ENCODE measurements around the gene PVALEF.

Gene PVALEF

DNA sequence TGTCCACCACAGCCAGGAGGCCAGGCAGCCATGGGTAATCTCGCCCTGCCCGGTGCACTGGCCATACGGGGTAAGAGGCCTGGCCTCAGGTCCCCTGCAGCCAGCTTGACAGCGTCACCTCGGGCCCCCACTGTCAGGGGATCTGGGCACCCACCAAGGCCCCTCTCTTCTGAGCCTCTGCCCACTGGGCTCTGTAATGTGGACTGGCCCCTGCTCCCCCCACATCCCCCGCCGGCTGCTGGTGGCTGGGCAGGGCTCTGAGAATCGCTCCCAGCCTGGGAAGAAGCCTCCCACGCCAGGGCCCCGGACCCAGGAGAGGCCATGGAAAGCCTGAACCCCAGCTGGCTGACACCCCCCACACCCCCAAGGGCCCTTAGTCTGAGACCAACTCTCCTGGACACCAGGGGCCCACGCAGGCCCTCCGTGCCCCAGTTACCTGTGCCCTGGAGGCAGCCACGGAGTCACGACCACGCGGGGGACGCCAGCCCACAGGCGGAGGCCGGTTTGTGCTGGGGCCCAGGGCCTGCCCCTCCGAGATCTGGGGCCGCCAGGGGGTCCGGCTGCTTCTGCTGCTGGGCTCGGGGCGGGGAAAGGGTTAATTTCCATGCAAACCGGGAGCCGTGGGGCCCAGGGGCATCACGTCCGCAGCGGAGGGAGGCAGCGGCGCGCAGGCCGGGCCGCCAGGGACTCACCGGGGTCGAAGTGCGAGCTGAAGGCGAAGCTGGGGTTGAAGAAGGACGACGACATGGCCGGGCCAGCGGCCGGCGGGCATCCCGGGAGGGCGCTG lies at the start of gene PVALEF:
Gene PVALEF, plus strand, starts transcription at position 262 of the 787 bp plus-strand sequence. CDS start 15,720 bp downstream, outside the sequence.
- in situ Hi-C loops (cut with MboI; ENCODE audit: low sequenced_read_pairs): no loop called here

DNA sequence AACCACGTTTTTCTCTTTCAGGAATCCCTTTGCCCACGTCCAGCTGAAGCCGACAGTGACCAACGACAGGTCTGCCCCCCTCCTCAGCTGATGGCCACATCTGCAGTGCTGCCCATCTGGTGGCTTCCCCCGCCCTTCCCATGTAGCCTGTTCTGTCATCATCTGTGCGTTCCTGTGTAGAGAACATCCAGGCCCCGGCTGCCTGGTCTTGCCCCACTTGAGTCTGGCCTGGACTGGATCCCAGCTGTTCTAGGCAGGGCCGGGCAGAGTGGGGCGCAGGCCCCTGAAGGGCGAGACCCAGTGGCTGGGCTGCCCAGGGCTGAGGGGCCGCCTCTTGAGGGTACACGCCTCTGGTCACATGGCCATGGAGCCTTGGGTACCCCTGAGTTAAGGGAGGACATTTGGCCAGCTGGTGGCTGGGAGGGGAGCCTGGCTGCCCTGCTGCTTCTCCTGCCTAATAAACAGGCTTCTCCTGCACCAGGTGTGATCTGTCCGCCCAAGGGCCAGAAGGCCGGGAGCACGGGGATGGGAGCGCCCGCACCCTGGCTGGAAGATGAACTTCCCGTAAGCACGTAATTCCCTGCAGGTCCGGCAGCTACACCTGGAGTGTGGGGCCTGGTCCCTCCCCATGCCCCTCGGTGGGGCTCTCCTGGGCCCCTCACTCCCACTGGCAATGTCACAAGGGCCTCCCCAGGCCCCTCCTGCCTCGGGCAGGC lies 49.4 kb upstream of the PVALEF start:
- in situ Hi-C loops (cut with MboI; ENCODE audit: low sequenced_read_pairs): no loop called here

DNA sequence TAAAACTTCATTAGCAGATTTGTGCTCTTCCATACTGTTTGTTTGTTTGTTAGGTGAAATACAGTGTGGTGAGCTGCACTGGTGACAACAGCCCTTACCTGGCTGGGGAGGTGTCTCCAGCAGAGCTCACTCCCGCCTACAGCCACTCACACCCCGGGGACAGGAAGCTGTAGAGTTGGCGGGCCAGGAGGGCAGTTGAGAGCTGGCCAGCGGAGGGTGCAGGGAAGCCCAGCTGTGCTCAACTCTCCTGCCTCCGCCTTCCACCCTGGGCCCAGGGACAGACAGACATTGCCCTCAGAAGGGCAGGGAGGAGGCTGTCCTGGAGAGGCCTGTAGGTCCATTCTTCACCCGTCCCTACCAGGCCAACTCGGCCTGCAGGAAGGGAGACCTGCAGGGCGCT lies 48.6 kb upstream of the PVALEF start:
- in situ Hi-C loops (cut with MboI; ENCODE audit: low sequenced_read_pairs): no loop called here

DNA sequence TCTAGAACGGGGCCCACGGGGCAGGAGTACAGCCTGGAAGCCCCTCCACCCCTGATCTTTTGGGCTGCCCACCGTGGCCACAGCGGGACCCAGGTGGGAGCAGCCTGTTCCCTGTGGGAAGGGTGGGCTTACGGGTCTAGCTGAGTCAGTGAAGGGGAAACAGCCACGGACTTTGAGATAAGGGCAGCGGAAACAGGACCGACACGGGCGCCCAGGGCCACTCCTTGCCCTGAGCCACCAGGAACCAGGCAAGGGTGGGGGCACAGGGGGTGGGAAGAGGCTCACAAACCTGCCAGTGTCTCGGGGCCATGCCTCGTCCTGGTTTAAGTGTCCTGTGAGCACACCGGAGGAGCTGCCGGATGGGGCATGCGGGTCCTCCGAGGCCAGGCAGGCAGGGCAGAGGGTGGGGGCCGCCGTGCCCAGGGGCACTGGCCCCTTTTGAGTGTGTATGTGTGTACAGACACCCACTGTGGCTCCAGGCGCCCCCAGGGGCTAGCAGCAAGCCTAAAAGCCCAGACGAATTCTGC lies 47.6 kb upstream of the PVALEF start:
- in situ Hi-C loops (cut with MboI; ENCODE audit: low sequenced_read_pairs): no loop called here

DNA sequence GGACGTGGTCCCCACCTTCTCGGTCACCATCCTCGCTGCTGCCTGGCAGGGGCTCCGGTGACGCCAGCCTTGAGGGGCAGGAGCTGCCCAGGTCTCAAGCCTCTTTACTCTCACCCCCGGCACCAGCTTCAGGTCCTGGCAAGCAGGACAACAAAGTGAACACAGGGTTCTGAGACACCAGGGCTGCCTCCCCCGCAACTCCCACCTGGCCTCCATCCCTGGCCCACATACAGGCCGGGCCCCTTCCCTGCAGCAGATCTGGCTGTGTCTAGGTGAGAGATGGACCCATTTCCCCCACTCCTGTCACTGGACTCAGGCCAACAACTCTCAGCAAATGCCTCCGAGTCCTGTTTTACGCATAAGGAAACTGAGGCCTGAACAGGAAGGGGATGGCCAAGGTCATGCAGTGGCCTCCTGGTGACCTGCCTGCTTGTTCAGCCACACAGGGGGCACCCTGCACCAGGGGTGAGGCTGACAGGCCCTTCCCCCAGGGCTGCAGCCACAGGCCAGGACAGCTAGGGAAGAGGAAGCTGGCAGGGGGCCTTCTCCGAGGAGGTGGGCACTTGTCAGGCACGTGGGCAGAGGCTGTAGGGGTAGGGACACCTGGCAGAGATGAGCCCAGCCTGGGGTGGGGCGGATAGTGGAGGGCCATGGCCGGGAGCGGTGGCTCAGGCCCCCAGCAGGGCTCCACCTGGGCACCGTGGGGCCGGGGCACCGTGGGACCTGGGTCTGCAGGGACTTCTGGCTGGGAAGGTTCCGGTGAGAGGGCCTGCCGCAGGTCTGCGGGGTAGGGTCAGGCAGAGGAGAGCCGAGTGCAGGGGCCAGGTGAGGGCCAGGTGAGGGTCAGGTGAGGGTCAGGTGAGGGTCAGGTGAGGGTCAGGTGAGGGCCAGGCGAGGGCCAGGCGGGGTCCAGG lies 46.7 kb upstream of the PVALEF start:
- in situ Hi-C loops (cut with MboI; ENCODE audit: low sequenced_read_pairs): no loop called here

DNA sequence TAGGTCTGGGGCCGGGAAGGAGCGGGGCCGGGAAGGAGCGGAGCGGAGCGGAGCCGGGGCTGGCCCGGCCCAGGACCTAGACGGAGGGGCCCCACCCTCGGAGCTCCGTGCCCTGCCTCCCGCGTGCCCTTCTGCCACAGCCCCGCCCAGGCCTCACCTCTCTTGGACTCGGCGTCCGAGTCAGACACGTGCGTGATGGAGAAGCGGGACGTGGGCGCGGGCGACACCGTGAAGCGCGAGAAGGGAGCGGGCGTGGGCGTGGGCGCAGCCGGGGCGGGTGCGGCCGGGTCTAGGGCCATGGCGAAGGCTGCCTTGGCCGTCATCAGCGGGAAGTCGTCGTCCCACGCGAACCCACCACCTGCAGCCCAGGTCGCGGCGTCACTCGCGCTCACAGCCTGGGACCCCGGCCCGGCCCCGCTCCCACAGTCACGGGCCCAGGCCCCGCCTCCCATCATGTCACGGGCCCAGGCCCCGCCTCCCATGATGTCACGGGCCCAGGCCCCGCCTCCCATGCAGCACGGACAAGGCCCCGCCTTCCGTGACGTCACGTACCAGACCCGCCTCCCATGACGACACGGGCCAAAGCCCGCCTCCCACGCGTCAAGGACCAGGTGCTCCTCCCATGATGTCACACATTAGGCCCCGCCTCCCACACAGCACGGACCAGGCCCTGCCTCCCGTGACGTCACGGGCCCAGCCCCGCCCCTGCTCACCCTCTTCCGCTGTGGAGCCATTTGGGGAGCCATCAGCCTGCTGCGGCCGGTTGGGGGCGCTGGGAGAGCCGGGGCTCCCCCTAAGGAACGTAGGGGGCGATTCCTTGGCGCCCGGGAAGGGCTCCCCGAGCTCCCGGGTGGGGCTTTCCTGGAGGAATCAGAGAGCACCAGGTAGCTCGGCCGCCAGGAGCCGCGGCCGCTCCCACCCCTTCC lies 45.8 kb upstream of the PVALEF start:
- in situ Hi-C loops (cut with MboI; ENCODE audit: low sequenced_read_pairs): no loop called here

DNA sequence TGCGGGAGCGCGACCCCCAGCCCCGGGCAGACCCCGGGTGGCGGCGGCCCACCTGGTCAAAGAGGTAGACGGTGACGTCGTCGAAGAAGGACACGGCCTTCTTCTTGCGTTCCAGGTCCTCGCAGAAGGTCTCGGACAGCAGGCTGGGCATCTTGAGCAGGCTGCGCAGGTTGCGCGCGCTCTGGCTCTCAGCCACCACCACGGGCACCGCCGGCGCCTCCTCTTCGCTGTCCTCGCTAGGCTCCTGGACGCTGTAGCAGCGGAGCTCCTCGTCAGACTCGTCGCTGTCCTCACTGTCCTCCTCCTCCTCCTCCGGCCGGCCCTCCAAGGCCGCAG lies 45.2 kb upstream of the PVALEF start:
- in situ Hi-C loops (cut with MboI; ENCODE audit: low sequenced_read_pairs): no loop called here

DNA sequence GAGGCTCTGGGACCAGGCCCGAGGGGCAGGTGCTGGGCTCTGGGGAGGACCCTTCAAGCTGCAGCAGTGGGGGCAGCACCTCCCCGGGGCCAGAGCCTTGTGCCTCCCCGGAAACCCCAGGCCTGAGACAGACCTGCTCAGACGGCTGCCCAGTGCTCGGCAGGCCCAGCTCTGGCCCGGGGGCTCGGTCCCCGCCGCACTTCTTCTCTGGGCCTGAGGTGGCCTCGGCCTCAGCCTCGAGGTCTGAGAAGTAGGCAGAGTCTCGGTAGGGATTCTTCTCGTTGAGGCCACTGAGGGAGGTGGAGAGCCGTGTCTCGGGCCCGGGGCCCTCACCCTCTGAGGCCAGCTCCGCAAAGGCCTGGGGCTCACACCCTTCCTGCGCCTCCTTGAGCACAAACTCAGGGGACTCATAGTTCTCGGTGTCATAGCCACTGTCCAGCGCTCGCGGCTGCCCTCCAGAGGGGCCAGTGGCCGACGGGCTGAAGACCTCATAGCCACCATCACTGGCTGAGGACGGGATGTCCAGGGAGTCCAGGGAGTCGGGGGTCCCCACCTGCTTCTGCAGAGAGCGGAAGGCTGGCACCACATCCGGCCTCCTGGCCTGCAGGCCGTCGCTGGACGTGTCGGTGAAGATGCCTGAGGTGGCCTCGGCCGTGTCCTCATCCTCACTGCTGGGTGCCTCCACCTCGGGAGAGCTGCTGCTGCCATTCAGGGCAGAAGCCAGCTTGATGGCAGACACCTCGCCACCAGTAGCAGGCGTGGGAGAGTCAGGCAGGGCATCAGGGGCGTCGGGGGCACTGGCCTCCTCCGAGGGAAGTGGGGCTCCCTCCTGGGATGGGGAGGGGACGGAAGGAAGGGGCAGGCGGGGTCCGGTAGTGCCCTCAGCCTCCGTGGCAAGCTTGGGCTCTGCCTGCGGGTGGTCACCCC lies 44.3 kb upstream of the PVALEF start:
- in situ Hi-C loops (cut with MboI; ENCODE audit: low sequenced_read_pairs): no loop called here

DNA sequence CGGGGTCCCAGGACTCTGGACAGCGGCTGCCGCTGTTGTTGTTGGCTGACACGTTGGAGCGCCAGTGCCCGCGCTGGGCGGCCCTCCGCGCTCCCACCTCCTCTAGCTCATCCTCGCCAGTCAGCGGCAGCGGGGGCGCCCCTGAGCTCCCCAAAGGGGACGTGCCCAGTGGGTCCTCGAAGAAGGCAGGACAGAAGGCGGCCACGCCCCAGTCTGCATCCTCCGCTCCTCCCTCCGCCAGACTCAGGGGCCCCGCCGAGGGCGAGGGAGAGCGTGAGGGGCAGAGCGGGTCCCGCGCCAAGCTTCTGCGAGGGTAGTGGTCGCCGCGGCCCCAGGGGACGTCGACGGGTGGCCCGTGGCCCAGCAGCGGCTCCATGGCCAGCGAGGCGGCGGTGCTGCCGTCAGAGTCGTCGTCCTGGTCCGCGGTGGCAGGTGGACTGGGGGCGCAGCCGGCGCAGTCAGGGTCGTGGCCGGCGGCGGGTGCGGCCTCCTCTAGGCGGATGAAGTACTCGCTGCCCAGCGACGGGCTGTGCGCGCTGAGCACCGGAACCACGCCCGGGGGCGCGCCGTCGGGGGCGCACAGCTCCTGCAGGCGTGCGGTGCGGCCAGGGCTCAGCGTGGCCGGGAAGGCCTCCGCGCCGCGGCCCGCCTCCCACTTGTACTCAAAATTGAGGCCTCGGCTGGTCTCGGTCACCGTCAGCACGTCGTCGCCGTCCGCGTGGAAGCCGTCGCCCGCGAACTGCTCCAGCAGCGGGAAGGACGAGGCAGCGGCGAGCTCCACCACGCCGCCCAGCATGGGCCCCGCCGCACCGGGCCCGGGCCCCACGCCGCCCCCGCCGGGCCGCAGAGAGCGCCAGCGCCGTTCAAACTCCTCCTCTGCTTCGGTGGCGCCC lies 43.2 kb upstream of the PVALEF start:
- in situ Hi-C loops (cut with MboI; ENCODE audit: low sequenced_read_pairs): no loop called here

DNA sequence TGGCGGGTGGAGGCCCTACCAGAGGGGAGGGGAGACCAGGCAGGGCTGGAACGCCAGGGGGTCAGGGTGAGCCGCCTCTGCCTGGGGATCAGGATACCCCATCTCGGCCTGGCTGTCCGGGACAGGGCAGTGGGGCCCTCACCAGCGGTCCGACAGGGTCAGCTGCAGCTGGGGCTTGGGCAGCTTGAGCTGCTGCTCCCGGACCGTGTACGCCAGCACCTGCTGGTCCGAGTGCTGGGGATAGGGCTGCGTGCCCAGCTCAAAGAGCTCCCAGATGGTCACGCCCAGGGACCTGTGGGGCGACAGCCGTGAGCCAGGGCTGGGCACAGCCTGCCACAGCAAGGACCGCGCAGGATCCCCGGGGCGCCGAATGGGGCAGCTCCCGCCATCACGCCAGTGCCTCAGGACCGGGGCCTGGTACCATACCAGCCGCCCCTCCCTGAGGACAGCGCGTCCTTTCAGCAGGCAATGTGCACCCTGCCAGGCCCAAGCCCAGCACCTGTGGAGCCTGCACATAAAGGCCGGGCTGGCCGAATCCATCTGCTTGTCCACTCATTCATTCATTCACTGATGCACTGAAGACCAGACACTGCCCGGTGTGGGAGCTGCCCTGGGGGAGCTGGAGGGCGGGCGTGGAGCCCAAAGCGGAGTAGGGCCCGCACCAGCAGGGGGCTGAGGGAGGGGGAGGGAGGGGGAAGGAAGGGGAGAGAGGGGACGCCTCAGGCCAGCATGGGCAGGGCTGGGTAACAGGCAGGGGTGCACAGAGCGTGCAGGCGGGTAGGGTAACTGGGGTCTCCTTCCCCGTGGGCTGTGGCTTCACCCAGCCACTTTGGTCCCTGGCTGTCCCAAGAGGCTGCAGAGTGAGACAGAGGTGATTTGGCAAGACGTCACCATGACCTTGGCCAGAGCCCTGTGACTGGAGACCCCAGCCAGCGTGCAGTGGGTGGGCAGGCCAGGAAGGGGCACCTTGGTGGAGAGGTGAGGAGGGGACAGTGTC lies 42.0 kb upstream of the PVALEF start:
- in situ Hi-C loops (cut with MboI; ENCODE audit: low sequenced_read_pairs): no loop called here

DNA sequence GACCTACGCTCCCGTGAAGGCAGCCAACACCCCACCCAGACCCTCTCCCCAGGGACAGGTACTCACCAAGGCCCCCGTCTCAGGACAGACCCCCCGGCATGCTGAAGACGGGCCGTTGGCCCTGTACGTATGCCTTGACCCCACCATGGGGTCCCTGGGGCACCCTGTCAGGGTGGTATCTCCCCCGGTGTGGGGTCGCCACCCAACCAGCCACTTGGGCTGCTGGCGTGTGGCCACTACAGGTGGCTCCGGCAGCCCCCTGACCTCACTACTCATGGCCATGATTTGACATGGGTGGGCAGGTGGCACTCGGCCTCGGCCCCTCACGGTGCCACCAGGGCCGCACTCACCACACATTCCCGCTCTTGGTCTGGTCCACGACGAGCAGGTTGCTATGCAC lies 40.9 kb upstream of the PVALEF start:
- in situ Hi-C loops (cut with MboI; ENCODE audit: low sequenced_read_pairs): no loop called here

DNA sequence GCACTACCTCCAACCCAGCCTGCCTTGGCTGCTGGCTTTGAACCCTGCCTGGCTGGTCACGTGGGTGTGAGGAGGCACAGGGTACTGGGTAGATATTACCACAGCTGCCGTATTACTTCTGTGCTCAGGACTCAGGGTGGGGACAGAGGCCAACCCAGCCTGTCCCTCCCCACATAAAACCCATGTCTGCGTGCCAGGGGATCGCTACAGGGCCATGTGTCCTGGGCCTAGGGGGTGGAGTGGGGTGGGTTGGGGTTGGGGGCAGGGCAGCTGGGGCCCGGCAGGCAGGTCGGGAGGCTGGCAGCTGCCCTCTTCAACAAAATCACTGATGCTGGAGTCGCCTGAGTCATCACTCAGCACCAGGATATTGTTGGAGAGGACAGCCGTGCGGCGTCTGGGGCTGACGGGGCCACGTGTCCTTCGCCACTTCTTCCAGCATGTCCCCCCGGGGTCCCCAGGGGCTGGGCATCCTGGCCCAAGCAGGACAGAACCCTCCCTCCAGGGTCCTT lies 39.7 kb upstream of the PVALEF start:
- in situ Hi-C loops (cut with MboI; ENCODE audit: low sequenced_read_pairs): no loop called here

DNA sequence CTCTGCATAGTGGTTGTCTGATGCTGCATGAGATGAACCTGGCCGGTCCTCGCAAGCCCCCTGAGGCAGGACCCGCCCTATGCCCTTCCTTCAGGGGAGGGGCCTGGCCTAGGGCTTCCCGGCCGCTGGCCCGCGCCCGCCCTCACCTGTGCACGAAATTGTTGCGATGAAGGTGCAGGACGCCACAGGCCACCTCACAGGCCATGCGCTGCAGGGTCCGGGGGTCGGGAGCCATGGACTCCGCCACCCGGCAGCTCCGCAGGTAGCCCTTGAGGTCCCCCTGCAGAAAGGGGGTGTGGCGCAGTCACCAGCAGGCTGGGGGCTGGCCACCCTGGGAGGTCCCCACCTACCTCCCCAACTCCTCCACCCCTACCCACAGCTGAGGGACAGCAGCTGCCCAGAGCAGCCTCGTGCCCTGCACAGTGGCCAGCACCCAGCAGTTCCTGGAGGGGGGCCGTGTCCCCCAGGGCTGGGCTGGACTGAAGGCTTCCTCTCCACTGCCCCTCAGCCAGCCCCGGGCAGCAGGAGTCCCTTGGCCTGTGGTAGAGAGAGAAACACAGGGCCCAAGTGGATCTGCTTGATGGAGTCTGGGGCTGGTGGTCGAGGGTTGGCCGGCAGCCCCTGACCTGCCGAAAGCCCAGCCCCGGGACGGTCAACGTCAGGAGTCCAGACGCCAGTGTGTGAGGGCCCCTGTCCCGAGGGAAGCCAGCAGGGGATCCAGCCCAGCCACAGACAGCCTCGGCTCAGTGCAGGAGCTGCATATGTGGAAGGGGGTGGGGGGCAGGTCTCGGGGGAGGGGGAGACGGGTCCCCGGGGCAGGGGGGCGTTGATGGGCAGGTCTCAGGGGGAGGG lies 38.8 kb upstream of the PVALEF start:
- in situ Hi-C loops (cut with MboI; ENCODE audit: low sequenced_read_pairs): no loop called here

DNA sequence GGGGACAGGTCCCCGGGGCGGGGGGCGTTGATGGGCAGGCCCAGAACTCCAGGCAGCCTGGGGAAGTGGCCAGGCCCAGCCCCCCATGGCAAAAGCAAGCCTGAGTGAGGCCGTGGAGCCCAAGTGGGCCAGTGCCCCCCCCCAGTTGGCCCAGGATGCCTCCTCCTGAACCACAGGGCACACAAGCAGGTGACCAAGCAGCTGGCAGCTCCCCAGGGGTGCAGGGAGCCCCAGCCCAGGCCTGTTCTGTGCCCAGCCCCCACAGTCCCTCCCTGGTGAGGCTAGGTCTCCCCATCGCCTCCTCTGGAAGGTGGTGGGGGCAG lies 38.2 kb upstream of the PVALEF start:
- in situ Hi-C loops (cut with MboI; ENCODE audit: low sequenced_read_pairs): no loop called here

DNA sequence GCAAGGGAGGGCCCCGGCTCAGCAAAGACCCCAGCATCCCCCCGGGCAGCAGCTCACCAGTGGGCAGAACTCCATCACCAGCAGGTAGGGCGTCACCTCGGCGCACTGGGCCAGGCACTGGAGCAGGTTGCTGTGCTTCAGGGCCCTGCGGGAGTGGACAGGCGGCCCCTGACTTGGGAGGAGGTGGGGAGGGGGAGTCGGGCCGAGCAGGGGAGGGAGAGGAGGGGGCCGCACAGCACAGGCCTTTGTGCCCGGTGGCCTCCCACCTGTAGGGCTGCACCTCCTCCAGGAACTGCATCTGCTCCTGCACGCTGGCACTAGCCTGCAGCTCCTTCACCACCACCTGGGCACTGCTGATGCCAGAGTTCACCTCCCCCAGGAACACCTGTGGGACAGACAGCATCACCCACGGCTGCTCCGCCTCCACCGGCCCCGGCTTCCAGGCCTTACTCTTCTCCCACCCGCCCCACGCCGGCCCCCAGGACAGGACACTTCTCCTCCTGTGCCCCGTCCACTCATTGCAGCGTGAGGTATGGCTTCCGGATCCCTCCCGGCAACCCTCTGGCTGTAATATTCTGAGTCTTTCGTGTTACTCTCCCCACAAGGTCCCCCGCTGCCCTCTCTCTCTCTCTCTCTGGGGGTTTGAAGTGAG lies 37.7 kb upstream of the PVALEF start:
- in situ Hi-C loops (cut with MboI; ENCODE audit: low sequenced_read_pairs): no loop called here
